NCI-H2029 treated with DMSO at 0.1 percent for 48 hours (cell line): ENCODE data around the gene AQP3.
"Not testable (repeated sequence)": the region's sequence is repeated elsewhere in the genome, so short reads cannot be mapped to it uniquely, and the experiment has no call there.

Experiments
- DNase-seq: peaks from one replicate; lab custom pipeline; 2025; lab: John Stamatoyannopoulos, UW

The AQP3 gene

DNA sequence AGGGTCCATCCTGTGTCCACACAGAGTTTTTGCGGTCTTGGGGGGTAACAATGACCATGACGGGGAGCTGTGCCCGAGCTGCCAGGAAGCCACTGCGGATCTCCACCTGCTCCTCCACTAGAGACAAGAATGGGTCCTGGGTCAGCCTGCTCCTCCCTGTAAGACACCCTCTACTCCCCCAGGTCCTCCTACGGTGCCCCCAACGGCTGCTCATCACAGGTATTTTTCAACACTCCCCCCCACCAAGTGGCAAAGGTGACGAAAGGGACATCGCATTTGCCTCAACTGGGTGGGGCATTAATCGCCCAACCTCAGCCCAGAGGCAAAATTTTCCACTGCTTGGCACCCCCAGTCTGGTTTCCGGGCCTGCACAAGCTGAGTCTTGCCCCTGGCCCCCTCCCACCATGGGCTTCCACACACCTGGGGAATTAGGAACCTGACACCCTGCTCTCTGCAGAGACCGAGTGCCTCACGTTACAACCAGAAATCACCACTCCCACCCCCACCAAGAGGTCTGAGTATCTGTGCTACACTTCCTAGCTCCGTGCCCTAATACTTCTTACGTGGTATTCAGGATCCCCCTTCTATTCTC, 16.7 kb upstream of the AQP3 start:
- DNase-seq = no peak

- no peak for DNase-seq
Measured at GRCh38 chr9:33463151-33463550, 15.8 kb upstream of the AQP3 start.

DNA sequence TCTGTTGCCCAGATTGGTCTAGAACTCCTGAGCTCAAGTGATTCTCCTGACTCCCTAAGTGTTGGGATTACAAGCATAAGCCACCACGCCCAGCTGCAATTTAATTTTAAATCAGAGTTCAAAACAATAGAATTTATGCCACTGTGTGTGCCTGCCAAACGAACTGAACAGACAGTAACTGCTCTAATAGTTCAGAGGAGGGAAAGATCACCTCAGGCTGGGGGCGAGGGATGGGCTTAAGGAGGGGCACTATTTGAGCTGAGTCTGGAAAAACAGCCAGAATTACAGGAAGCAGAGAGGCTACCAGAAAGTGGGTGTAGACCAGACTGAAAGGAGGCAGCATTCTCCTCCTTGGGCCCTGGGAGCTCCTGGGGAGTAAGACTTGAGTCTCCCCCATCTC, 14.1 kb upstream of the AQP3 start:
- no peak for DNase-seq

GRCh38 chr9:33460854-33461253, 13.5 kb upstream of the AQP3 start:
- no peak for DNase-seq

DNA sequence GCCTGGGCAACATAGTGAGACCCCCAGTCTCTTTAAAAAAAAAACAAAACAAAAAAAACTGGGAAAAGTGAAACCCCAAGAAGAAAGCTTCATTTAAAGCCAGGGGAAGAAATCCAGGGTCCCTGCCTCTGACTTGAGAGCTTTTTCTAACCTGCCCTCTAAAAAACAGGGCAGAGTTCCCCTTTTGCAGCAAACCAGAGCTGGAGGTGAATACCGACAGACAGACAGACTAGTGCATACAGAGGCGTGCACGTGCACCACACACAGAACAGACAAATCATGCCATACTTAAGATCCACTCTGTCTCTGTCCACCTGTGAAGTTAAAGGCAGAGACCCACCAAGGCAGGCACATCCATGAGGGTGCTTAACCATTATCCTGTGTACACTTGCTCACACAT, 11.7 kb upstream of the AQP3 start:
- DNase-seq = no peak

- no peak for DNase-seq
Measured at GRCh38 chr9:33458444-33458843, 11.1 kb upstream of the AQP3 start.

DNA sequence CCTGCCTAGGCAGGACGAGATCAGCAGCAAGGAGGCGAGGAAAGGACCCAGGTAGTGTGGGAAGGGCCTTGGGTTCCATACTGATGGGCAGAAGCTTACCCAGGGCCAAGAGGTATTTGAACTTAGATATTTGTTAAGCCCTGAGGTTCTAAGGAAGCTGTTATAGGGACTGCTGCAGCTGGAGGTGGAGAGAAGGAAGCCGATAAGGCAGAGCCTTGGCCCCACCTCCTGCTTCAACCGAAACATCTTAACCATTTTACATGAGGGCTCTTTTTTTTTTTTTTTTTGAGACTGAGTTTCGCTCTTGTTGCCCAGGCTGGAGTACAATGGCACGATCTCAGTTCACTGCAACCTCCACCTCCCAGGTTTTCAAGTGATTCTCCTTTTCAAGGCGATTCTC, 8.6 kb upstream of the AQP3 start:
- no peak for DNase-seq

- DNase-seq = not testable (repeated sequence)
Measured at GRCh38 chr9:33455456-33455855, 8.1 kb upstream of the AQP3 start.

GRCh38 chr9:33454661-33455026, 7.3 kb upstream of the AQP3 start:
- not testable (repeated sequence) for DNase-seq

DNA sequence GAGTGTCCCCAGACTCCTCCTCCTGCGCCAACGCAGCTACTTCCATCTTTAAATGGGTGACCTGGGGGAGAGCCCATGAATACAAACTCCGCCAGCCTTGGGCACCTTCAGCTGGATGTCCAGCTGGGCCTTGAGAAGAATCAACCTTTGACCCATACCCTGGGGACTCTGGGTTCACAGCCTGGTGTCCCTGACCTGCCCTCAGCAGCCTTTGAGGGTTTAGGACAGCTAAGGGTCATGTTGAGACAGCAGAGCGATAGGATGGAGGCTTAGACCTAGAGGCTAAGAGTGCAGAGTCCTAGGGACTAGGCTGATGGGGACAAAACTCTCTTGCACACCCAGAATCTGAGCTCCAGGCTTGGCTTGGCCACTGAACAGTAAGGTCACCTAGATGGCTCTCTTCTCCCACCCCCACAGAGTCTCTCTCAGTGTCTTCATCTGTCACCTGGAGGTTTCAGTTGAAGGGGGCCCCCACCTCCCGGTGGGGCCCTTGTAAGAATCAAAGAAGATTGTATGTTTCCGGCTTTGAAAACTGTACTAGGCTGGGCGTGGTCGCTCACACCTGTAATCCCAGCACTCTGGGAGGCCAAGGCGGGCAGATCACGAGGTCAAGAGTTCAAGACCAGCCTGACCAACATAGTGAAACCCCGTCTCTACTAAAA, 6.7 kb upstream of the AQP3 start:
- DNase-seq = no peak

DNA sequence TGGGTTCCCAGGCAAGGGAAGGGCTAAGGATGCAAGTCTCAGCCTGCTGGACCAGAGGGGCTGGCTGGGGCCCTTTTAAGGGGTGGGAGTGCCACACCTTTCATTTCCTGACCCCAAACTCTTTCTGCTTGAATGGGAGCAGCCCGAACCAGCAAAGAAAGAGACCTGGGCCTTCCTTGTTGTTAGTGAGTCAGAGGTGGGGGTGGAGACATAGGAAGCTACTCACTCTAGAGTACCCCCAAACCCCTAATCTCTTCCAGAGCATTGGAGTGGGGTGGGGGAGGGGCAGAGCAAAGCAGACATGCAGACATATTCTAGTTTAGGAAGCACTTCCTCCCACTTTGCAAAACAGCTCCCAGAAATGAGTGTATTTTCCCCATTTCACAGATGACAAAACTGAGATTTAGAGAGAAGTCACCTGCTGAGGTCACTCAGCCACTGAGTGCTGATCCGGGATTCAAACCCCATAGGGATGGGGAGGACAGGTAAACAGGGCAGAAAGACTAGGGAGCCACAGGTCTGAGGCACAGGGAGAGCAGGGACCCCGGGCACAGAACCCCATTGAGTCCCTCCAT, 6.0 kb upstream of the AQP3 start:
- DNase-seq = no peak

GRCh38 chr9:33452828-33453271, 5.5 kb upstream of the AQP3 start:
- no peak for DNase-seq

DNA sequence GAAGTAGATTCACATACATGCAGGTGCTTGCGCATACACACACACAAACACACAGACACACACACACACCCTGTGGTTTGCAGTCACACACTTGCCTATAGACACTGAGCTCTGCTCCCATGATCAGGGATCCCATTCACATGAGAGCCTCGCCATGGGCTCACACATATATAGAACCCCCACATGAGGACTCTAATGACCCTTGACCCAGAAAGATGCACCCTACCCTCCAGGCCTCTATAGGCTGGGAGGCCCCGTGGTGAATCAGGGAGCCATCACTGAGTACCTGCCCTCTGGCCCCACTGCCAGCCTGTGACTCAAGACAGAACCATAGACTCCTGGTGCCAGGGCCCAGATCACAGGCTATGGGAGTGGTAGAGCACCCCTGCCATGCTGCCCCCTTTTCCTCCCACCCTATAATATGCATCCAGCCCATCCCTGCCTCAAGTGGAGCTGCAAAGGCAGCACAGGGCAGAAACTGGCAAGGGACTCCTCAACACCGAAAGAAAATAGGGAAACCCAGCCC, 3.3 kb upstream of the AQP3 start:
- no peak for DNase-seq

DNA sequence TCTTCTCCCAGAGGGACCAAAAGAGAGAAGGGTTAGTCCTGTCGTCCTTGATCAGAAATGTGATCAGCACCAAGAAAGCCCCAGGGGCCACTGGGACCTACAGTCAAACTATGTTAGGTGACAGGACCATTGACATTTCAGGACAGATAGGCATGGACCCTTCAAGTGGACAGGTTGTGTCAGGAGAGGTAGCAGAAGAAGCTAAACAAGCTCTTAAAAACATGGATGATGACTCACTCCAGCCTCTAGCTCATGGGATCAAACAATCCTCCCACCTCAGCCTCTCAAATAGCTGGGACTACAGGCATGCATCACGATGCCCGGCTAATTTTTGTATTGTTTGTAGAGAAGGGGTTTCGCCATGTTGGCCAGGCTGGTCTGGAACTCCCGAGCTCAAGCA, 2.3 kb upstream of the AQP3 start:
- DNase-seq = no peak

- DNase-seq = no peak
Measured at GRCh38 chr9:33447799-33448553, 583 bp upstream of the AQP3 start.

DNA sequence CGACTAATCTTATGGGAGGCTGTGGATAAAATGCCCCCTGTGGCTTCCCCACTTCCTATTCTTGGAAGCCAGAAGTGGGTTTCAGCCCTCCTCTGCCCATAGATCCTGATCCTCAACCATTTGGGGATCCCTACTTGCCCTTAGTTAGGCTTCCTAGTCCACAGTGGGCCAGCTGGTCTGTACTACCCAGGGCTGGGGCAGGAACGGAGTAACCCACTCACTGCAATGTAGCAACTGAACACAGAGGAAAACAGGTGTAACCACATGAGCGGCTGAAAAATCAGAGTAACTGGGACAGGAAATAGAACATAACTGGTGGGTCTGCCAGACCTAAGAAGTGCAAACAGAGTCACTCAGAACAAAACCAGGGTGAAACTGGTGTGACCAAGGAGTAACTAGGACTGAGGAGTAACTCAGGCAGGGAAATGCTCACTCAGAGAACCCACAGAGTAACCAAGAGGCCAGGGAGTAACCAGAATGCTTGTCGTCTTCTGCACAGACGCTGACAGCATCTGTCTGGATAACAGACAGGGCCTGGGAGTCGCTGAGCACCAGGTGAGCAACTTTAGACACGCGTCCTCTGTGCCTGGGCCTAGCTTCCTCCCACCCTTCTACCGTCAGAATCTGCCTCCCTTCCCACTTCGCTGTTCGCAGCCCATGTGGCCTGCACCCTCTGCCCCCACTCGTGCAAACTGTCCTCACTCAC, 1.0 kb downstream of the AQP3 start:
- DNase-seq = no peak

DNA sequence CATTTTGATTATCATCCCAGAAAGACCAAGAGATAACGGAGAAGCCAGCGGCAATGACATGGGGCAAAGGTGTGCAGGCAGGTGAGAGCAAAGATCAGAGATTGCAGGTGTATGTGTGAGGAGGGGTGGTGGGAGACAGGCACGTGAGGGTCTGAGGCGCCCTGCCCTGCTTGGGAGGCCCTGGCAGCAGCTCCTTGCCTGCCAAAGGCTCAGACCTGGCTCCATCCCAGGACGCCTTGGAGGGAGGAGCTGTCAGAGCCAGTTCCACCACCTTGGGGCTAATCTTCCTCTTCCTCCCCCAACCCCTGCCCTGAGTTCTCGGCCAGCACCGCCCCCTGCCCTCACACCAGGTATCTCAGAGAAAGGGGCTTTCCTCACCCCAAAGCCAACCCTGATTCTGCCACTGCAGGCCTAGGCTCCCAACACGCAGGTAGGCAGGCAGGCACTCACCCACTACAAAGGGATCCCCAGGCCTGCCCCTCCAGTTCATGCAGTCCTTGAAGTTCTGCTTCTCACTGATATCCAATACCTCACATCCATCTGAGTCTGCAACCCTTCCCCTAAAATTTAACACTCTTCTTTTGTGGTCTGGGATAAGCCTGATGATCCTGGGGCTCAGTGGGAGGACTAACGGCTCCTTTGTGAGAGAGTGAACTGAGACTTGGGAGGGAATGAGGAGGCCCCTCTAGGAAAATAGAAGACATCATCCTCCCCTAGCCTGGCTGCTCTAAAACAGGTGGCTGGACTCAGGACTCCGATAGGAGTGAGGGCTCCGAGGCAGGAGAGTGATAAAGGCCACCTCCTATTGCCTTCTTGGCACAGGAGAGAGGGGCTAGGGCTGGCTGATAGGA, 1.8 kb downstream of the AQP3 start:
- no peak for DNase-seq

- no peak for DNase-seq
Measured at GRCh38 chr9:33443464-33444154, 3.8 kb downstream of the AQP3 start.

DNA sequence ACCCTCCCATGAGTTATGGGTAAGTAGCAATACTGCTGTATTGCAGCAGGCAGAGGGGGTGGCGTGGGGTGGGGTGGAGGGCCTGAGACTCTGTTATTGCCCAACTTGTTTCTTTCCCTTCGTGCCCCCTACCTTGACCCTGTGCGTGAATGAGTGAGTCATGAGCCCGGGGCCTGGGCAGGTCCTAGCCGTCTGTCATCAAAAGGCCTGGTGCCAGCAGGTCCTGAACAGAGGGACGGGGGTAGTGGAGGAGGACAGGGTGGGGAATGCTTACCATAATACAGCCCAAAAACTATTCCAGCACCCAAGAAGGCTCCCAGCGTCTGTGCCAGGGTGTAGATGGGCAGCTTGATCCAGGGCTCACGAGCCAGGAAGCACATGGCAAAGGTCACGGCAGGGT, 4.3 kb downstream of the AQP3 start:
- no peak for DNase-seq

GRCh38 chr9:33442125-33442524, 5.3 kb downstream of the AQP3 start:
- no peak for DNase-seq

GRCh38 chr9:33440609-33441008, 6.8 kb downstream of the AQP3 start:
- DNase-seq = no peak
